Left colon (tissue), 2 donors: ENCODE results near the gene CD164. TPM values are rescaled to one million over a fixed set of nuclear protein-coding genes. Genes with fewer than 3 reads are reported as not detected.
A peak's percentile ranks its signal among the peaks of the same experiment; 100 is the strongest.

ENCODE experiments used
- ATAC-seq: fragments of 200-7000 bp; cut with Tn5 transposase; one replicate; pipeline ENCODE4 v1.9.1; 2020; ENCODE audit warnings: mild to moderate bottlenecking, moderate library complexity
- DNase-seq, 2 donors: peaks; one replicate each; pipeline ENCODE4 v3.0.0-alpha.2; 2020
- intact Hi-C, 2 donors: fragments of 100-400 bp; cut with DNase I in 1 of 2; cut with micrococcal nuclease in 1 of 2; formaldehyde crosslinking; loops; one replicate each; pipeline versions ENCODE4 v1.11.2 to v1.14.0; 2022; cut with DNase I, micrococcal nuclease
- long read RNA-seq: library from polyadenylated mRNA; unstranded; transcript quantifications from one replicate; pipeline ENCODE4 v2.0.0, GENCODE V29; 2021
- total RNA-seq, 2 donors: library from RNA; stranded (reverse); fragmentation: NEBNext Ultra II Directional; extraction: Animal tissue kit (Norgen Biotek cat#: 25700); gene quantifications; one replicate each; pipeline ENCODE4 v1.2.1, GENCODE V29; 2021
- donor health status: DM: no; HTN: no; CAD: no.
- donor health status: DM: yes; HTN: yes; CAD: no.

CD164 gene
- 100 to 1,000 TPM; 591 to 774 TPM for total RNA-seq
- long read RNA-seq, full-length matches to known transcripts: 1,139 of 1,163 reads
- long read RNA-seq, partial matches to known transcripts: 6 of 1,163 reads
- long read RNA-seq, other reads (novel, unspliced or antisense): 18 of 1,163 reads

DNA sequence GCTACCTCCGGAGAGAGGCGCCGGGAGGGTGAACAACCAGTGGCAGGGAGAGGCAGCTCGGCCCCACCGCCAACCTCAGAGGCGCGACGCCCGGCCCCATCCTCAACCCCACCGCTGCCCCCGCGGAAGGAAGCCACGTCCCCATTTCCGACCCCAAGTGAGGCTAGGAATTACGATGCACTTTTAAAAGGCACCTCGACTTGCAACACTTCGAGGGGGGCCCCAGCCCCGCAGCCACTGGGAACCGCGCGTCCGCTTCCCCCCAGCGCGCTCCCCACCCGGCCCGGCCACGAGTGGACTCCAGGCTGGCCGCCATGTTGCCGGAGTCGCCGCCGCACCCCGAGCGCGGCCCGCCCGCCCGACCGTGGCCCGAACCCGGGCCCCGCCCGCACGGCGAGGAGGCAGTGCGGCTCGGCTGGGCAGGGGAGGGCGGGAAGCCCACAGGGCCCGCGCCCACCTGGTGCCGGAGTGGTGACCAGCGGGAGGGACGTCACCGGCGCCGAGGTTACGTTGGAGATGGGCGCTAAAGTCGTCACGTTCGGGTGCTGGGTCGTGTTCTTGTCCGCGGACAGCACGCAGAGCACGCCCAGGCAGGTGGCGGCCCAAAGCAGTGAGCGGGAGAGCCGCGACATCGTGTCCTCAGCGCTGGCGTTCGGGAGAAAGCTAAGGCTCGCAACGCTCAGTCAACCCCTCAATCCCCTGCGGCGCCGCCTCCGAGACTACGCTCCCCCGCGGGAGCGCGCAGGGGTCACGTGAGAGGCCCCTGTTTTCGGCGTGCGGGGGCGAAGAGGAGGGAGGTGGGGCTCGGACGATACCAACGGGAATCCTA lies at the start of gene CD164:
CD164 (minus strand) TSS at position 721 of the 829 bp plus-strand sequence; CDS start at position 632, 89 bp downstream.
- ATAC-seq (peak; percentile 75), DNase-seq (peak; percentile 92 to 96)
- intact Hi-C loops: loop anchor here in 1 of 2 donors (5.0 kb wide), 1 partner anchor 195 kb away; no protein-coding TSS in a partner anchor

DNA sequence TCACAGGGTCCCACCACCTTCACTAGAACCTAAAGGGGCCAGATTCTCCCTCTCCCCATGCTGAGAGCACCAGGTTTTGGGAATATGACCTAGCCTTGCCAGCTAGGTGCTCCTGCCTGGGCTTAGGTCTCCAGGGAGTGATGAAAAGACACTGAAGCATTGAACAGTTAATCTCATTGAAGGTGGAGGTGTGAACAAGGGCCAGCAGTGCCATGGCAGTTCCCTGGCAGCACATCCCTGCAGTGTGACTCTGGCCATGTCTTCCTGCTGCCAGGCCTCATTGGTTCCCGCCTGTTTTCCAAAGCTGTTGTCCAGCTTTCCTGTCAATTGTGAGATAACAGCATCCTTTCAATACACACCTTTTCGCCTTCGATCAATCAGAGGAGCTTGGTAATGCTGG lies 47.2 kb upstream of the CD164 start:
- ATAC-seq: peak; percentile 24
- no peak for DNase-seq
- intact Hi-C loops: no loop called here

DNA sequence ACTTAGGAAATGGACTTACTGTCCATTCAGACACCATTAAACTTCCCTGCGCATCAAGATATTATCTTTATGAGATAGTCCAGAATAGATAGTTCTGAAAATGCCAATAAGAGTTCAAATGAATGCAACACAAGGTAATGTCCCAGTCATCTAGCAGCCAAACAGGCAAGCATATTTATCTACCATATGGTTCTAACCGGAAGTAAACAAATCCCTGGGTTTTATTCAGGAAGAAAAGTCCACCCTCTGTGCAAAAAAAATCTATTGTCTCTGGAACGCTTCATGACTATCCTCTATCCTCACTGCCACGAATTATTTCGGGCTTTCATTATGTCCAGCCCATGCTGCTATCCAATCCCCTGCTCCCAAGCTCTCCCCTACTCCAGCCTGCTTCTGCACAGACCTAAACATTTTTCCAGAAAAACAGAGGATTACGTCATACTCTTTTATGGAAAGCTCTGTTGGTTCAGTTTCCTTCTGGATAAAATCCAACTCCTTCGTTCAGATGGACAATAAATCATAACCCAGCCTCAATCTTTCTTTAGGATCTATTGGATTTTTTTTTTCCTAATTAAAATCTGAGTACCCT lies 46.7 kb upstream of the CD164 start:
- DNase-seq (no peak), ATAC-seq (peak; percentile 74)

DNA sequence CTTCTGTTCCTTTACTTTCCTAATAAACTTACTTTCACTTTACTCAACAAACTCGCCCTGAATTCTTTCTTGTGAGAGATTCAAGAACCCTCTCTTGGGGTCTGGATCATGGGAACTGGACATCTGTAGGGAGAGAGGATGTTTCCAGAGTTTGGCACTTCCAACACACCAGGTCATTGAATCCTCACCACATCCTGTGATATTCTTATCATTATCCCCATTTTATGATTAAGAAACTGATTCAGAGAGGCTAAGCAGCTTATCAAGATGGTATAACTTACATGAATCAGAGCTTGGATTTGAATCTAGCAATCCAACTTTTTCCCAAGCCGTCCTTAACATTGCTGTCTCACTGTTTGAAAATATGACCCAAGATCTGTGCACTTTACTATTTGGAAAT lies 42.7 kb upstream of the CD164 start:
- DNase-seq: no peak

More for the DNA sequence above, 46.7 kb upstream of the CD164 start:
- intact Hi-C loops: no loop called here

DNA sequence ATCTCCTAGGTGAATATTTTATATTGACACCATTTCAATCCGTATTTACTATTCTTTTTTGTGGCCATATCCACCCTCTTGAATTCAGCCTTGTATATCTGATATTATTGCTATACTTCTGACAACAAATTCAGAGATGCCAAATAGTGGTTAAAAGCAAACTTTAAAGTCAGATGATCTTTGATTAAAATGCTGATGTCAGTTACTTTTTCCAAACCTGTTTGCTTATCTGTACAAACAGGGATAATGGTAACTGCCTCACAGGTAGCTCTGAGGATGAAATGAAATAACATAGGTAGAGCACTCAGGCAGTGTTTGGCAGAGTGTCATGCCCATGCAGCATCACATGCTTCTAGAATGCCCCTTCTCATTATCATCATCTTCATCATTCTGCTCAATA lies 38.9 kb upstream of the CD164 start:
- no peak for DNase-seq
- intact Hi-C loops: no loop called here
- no peak for ATAC-seq

More for the DNA sequence above, 42.7 kb upstream of the CD164 start:
- ATAC-seq: no peak
- intact Hi-C loops: no loop called here

DNA sequence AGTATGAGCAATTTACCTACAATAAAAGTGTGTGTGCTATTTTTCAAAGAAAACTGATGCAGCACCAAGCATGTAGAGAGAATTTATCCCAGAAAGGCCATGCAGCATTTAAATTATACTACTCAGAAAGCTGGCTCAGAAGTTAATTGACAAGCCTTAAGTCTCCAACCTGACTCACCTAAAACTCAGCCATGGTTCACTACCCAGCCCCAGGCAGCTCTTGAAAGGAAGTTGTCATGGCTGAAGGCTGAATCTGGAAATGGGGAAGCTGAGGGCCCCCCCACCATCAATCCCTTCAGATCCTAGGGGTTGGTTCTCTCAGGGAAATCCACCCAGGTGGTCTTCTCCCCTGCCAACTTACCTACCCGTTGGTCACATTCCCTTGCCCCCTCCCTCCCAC lies 38.5 kb upstream of the CD164 start:
- intact Hi-C loops: no loop called here
- no peak for ATAC-seq

DNA sequence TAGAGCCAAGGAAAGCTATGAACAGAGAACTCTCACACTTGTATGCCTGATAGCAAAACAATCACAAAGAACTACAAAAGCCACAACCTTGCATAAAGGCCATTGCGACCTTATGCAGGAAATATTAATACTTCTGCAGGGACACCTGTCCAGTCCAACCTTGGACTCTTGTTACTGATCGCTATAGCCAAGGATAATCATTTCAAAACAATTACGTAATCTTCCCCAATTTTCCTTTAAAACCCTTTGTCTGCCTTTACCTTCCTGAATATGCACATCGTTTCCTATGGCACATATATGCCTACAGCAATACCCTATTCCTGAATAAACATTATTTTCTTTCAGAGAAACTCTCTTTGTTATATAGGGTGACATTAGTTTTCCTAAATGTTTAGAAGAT lies 35.4 kb upstream of the CD164 start:
- ATAC-seq (no peak), DNase-seq (no peak)
- intact Hi-C loops: no loop called here

More for the DNA sequence above, 38.5 kb upstream of the CD164 start:
- no peak for DNase-seq

GRCh38 chr6:109411034-109411433 lies 28.8 kb upstream of the CD164 start:
- intact Hi-C loops: no loop called here
- no peak for ATAC-seq
- no peak for DNase-seq

GRCh38 chr6:109406196-109406595 lies 23.9 kb upstream of the CD164 start:
- ATAC-seq (no peak), DNase-seq (no peak)
- intact Hi-C loops: no loop called here

DNA sequence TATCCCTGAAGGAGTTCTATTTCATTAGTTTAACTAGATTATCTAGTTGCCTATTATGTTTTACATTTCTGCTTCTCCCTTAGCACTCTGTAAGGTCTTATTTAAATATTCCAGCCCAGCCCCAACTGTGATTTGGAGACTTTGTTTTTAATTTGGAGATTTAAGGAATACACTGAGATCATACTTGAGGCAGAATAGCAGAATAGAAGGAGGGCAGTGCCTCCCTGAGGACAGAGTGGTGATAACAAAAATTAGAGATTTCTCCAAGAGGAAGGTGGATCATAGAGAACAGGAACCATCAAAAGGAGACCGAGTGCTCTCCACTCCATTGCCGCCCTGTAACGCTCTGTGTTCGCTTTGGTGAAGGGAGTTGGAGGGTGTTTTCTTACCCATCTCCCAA lies 14.8 kb upstream of the CD164 start:
- ATAC-seq (peak; percentile 86), DNase-seq (peak in 1 of 2 donors; percentile 16)
- intact Hi-C loops: no loop called here

GRCh38 chr6:109396046-109396718 lies 13.9 kb upstream of the CD164 start:
- intact Hi-C loops: no loop called here
- ATAC-seq (no peak), DNase-seq (no peak)

GRCh38 chr6:109393886-109394281 lies 11.6 kb upstream of the CD164 start:
- DNase-seq (no peak), ATAC-seq (peak; percentile 35)
- intact Hi-C loops: no loop called here

DNA sequence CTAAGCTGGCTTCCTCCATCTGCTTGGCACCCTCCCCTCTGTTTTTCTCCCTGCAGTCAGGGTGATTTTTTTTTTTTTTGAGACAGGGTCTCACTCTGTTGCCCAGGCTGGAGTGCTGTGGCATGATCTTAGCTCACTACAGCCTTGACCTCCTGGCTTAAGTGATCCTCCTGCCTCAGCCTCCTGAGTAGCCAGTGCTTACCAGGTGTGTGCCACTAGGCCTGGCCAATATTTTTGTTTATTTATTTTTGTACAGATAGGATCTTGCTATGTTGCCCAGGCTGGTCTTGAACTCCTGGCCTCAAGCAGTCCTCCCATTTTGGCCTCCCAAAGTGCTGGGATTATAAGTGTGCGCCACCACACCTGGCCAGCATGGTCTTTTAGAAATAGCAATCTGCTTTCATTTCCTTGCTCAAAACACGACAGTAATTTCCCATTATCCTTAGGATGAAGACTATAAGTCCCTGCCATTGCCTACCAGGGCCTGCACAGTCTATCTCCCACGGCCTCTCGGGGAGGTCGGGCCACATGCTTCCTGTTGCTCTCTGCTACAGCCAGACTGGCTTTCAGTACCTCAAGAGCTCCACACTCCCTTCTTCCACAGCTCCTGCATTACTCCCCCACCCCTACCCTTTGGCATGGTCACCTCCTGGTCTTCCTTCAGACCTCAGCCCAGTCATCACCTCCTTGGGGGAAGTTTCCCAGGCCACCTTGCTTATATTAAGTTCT lies 11.1 kb upstream of the CD164 start:
- ATAC-seq (no peak), DNase-seq (no peak)
- intact Hi-C loops: no loop called here

DNA sequence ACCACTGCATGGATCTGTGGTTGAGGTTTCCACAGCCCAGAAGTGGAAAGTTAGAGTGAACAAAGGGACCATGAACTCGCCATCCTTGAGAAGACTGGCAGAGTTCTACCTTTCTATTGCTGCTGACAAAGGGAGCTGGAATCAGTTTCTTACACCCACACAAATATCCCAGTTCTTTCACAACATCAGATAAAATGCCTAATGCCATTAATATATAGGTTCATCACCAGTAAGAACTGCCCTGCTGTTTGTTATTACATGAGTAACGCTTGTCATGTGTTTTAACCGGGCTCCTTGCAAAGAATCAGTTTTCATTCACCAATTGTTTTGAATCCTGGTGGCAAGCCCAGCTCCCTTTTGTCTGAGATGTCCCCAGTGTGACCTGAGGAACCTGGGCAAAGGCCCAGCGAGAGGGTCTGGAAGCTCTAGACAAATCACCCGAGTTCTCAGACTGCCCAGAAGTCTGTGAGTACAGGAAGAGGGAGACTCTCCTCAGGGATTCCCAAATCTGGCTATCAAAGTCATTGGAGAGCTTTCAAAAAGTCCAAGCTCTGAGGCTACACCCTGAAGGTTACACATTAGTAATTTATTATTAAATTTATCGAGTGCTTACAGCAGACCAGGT lies 7.5 kb upstream of the CD164 start:
- ATAC-seq (no peak), DNase-seq (no peak)
- intact Hi-C loops: no loop called here

- ATAC-seq: no peak
- no peak for DNase-seq
- intact Hi-C loops: no loop called here
Observed at GRCh38 chr6:109388265-109388664, 6.0 kb upstream of the CD164 start.

- ATAC-seq (no peak), DNase-seq (no peak)
- intact Hi-C loops: loop anchor here in 1 of 2 donors (5.0 kb wide), 1 partner anchor 196 kb away; no protein-coding TSS in a partner anchor
Observed at GRCh38 chr6:109383438-109383940, 1.2 kb upstream of the CD164 start.

DNA sequence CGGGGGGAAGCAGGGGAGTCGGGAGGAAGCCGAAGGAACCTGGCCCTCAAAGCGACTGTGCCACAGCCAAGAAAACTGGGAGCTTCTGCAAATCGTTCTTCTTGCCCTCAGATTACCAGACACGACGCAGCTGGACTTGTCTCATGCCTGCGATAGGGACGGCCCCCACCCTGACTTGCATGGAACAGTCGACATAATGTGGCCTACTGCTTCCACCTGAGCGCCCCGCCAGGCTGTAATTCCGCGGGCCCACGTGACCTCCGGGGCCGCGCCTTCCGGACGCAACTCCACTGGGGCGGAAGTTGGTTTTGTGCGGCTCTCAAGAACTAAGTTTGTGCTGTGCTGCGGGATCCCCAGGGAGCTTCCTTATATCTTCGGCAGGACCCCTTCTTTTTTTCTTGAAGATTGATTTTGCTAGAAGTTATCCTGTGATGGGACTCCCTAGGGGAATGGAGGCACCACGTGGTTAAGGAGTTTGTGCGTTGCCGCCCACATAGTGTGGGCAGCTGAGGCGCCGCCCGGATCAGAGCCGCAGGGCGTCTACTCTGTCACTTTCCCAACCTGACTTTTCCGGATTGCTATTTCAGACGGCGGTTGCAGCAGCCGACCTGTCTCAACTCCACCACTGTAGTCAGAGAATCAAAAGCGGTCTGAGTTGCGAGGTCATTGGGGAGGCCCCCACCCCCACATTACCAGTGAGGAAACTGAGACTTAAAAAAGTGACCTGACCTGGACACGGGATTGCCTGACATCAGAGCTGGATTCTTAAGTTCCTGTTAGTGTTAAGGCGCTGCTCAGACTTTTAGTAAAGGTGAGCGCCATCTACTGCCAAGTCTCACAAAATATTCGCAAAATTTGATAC lies 540 bp upstream of the CD164 start:
- ATAC-seq (peak; percentile 75), DNase-seq (peak; percentile 94)

More for the DNA sequence above, 540 bp upstream of the CD164 start:
- intact Hi-C loops: loop anchor here in 1 of 2 donors (5.0 kb wide), 1 partner anchor 196 kb away; no protein-coding TSS in a partner anchor
